ENCODE data around the gene CCDC85B. TPM values are rescaled to one million over a fixed set of nuclear protein-coding genes. Genes with fewer than 3 reads are reported as not detected.

The CCDC85B gene
- total and polyA plus RNA-seq, 3 donors from 2014 or later = 17.1 to 102 (median 77.1) TPM

- Histone ChIP-seq H3K4me3 (no peak overlapping the region), H3K4me1 (peaks cover 14% of the 10 kb centered on the region), H3K27ac (no peak overlapping the region), H3K27me3 (no peaks in the 10 kb centered on the region), H3K36me3 (ENCODE audit: low read depth, missing control alignments) (no peaks in the 10 kb centered on the region), H3K9me3 (no peaks in the 10 kb centered on the region)
- WGBS, 2 donors = 91 to 96% methylated on average over 3 of the region's 3 CpGs
- TF ChIP-seq, protein P1, sequence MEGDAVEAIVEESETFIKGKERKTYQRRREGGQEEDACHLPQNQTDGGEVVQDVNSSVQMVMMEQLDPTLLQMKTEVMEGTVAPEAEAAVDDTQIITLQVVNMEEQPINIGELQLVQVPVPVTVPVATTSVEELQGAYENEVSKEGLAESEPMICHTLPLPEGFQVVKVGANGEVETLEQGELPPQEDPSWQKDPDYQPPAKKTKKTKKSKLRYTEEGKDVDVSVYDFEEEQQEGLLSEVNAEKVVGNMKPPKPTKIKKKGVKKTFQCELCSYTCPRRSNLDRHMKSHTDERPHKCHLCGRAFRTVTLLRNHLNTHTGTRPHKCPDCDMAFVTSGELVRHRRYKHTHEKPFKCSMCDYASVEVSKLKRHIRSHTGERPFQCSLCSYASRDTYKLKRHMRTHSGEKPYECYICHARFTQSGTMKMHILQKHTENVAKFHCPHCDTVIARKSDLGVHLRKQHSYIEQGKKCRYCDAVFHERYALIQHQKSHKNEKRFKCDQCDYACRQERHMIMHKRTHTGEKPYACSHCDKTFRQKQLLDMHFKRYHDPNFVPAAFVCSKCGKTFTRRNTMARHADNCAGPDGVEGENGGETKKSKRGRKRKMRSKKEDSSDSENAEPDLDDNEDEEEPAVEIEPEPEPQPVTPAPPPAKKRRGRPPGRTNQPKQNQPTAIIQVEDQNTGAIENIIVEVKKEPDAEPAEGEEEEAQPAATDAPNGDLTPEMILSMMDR (IDR thresholded peaks at IDR 0.05) = no peak
- DNase-seq = no peak
- intact Hi-C loops (cut with DNase I; ENCODE audit: low total_unique reads) = no loop called here
Measured at GRCh38 chr11:65868907-65869306, 21.6 kb upstream of the CCDC85B start.

DNA sequence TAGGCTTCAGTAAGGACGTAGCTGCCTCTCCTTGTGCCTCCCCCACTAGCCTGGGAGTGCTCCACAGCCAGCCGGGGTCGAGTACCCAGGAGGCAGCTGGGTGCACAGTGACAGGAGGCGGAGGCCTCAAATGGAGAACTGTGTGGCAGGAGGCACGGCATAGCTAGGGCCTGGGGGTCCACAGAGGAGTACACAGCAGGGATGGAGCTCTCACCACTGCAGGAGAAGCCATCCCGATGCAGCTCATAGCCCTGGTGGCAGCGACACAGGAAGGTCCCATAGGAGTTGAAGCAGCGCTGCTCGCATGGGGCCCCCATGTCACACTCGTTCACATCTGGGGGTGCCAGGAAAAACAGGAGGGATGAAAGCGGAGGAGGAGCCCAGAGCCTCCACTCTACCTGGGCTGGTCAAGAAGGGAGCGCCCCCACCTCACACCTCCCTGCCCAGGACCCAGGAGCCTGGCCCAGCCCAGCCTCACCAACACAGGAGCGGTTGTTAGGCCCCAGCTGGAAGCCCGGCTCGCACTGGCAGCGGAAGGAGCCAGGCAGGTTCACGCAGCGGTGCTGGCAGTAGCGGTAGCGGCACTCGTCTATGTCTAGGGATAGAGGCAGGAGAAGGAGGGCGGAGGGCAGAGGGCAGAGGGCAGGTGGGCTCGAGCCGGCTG, 20.7 kb upstream of the CCDC85B start:
- no peak for DNase-seq
- intact Hi-C loops (cut with DNase I; ENCODE audit: low total_unique reads) = no loop called here
- Histone ChIP-seq H3K4me3 (no peak overlapping the region), H3K9me3 (no peaks in the 10 kb centered on the region), H3K4me1 (peaks cover 14% of the 10 kb centered on the region), H3K36me3 (ENCODE audit: low read depth, missing control alignments) (no peaks in the 10 kb centered on the region), H3K27ac (no peak overlapping the region), H3K27me3 (no peaks in the 10 kb centered on the region)
- TF ChIP-seq POLR2A (IDR thresholded peaks at IDR 0.05) = no peak
- TF ChIP-seq, protein P1 (IDR thresholded peaks at IDR 0.05) = no peak
- 81 to 87% methylated on average over 22 of the region's 24 CpGs for WGBS, 2 donors

DNA sequence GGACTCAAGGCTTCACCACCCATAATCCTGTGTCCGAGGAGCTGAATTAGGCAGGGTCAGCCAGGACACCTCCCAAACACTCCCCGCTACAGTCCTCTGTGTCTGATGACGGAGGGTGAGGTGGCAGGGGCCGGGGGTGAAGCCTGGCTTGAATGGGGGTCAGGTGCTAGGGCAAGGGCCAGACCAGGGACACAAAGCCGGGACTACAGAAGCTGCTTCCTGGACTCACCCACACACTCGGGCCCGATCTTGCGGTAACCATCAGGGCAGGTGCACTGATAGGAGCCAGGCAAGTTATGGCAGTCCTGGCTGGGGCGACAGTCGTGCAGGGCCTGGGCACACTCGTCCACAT, 20.2 kb upstream of the CCDC85B start:
- Histone ChIP-seq H3K9me3 (no peaks in the 10 kb centered on the region), H3K27me3 (no peaks in the 10 kb centered on the region), H3K27ac (no peak overlapping the region), H3K36me3 (ENCODE audit: low read depth, missing control alignments) (no peaks in the 10 kb centered on the region), H3K4me1 (peaks cover 14% of the 10 kb centered on the region), H3K4me3 (no peak overlapping the region)
- 68 to 78% methylated on average over 5 to 11 of the region's 11 CpGs for WGBS, 2 donors
- DNase-seq = no peak
- TF ChIP-seq POLR2A (IDR thresholded peaks at IDR 0.05) = no peak
- TF ChIP-seq, protein P1 (IDR thresholded peaks at IDR 0.05) = no peak
- intact Hi-C loops (cut with DNase I; ENCODE audit: low total_unique reads) = no loop called here

- Histone ChIP-seq H3K27ac (peak overlapping the region; percentile 82 to 93), H3K9me3 (no peaks in the 10 kb centered on the region), H3K36me3 (ENCODE audit: low read depth, missing control alignments) (no peaks in the 10 kb centered on the region), H3K4me1 (peaks cover 14% of the 10 kb centered on the region), H3K27me3 (no peaks in the 10 kb centered on the region), H3K4me3 (no peak overlapping the region)
- 69 to 100% methylated on average over 1 to 24 of the region's 24 CpGs for WGBS, 2 donors
- no peak for DNase-seq
- intact Hi-C loops (cut with DNase I; ENCODE audit: low total_unique reads) = no loop called here
- TF ChIP-seq, protein P1 (IDR thresholded peaks at IDR 0.05) = no peak
- no peak for TF ChIP-seq POLR2A (IDR thresholded peaks at IDR 0.05)
Measured at GRCh38 chr11:65870706-65871681, 19.5 kb upstream of the CCDC85B start.

All from testis (tissue), 3 donors.